Measurements from ENCODE around the gene TAP1.

TAP1 gene

DNA sequence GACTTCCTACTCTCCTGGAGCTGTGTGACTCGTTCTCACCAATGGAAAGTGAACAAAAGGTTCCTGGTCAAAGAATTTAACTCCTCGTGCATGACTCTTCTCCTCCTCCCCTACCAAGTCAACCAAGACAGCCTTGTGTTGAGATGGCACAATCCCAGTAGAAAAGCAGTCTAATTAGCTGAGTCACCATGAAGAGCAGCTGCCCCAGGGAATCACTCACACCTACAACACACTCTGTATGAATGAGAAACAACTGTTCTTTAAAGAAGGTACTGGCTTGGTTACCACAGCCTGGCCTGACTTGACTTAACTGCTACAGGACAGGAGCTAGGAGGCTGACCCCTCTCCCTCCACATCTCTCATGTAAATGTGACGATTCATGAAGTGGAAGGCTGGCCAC is 33.8 kb downstream of the TAP1 start:
- WGBS = 66% methylated on average over 3 of the region's 3 CpGs

DNA sequence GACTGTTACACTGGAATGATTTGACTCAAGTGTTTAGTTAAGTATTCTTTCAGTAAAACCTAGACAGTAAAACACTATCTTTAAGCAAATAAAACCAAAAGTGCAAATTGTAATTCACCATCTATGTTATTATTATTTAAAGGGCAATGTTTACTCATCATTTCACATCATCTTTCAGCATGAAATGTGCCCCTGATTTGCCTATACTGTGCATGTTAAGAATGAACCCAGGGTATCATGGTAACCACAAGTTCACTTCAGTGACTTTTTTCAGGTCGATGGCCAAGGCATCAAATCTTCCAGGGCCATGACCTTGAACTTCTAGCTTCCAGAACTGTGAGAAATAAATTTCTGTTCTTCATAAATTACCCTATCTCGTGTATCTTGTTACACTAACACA is 34.6 kb downstream of the TAP1 start:
- Histone ChIP-seq H2BK15ac (ENCODE audit: low read depth, poor library complexity, severe bottlenecking) (no peak overlapping the region), H3K9me3 (ENCODE audit: control insufficient read depth, low read length) (no peaks in the 10 kb centered on the region), H2AFZ (ENCODE audit: low read depth, low read length) (no peak overlapping the region), H3K36me3 (ENCODE audit: control insufficient read depth in 1 of 2, insufficient read depth in 2 of 2, low read depth in 1 of 2, low read length in 2 of 2) (no peaks in the 10 kb centered on the region), H3K18ac (ENCODE audit: low read depth in 1 of 2, low read length in 2 of 2) (no peak overlapping the region), H3K4me3 (ENCODE audit: insufficient read depth in 1 of 2, low read depth in 1 of 2, low read length in 2 of 2) (no peak overlapping the region), H3K27me3 (ENCODE audit: control insufficient read depth in 1 of 2, insufficient read depth in 1 of 2, low read length in 2 of 2) (no peaks in the 10 kb centered on the region), H4K8ac (ENCODE audit: low read length) (no peak overlapping the region), H2BK120ac (ENCODE audit: low read depth, low read length) (no peak overlapping the region), H3K4ac (ENCODE audit: low read depth in 1 of 2, low read length in 2 of 2) (no peak overlapping the region), H3K14ac (ENCODE audit: low read length in 2 of 2) (no peak overlapping the region), H3K9ac (ENCODE audit: low read length) (no peak overlapping the region), H3K23ac (ENCODE audit: low read length in 2 of 2) (no peak overlapping the region), H3K27ac (ENCODE audit: low read length, poor library complexity, severe bottlenecking) (no peak overlapping the region), H2AK5ac (ENCODE audit: low read length, severe bottlenecking) (no peak overlapping the region), H2BK12ac (ENCODE audit: low read length in 2 of 2) (no peak overlapping the region), H4K91ac (ENCODE audit: low read length) (no peak overlapping the region), H2BK5ac (ENCODE audit: low read depth, low read length, poor library complexity, severe bottlenecking) (no peak overlapping the region), H3K4me2 (ENCODE audit: low read length, poor library complexity, severe bottlenecking) (no peak overlapping the region), H3K4me1 (ENCODE audit: control insufficient read depth, insufficient read depth, low read depth, low read length) (peaks cover 5% of the 10 kb centered on the region), H3K79me1 (replicated peaks; ENCODE audit: low read length, poor library complexity, severe bottlenecking) (no peaks in the 10 kb centered on the region)
- 86% methylated on average over 1 of the region's 2 CpGs for WGBS
- no peak for DNase-seq

More for the DNA sequence above, 33.8 kb downstream of the TAP1 start:
- H4K91ac ChIP-seq (ENCODE audit: low read length) = no peak overlapping the region
- H2BK5ac ChIP-seq (ENCODE audit: low read depth, low read length, poor library complexity, severe bottlenecking) = no peak overlapping the region
- no peak overlapping the region for H3K4ac ChIP-seq (ENCODE audit: low read depth in 1 of 2, low read length in 2 of 2)
- H3K27me3 ChIP-seq (ENCODE audit: control insufficient read depth in 1 of 2, insufficient read depth in 1 of 2, low read length in 2 of 2) = no peaks in the 10 kb centered on the region
- H2BK12ac ChIP-seq (ENCODE audit: low read length in 2 of 2) = no peak overlapping the region
- no peak overlapping the region for H2AFZ ChIP-seq (ENCODE audit: low read depth, low read length)
- no peak overlapping the region for H2BK15ac ChIP-seq (ENCODE audit: low read depth, poor library complexity, severe bottlenecking)
- no peak overlapping the region for H3K27ac ChIP-seq (ENCODE audit: low read length, poor library complexity, severe bottlenecking)
- H3K14ac ChIP-seq (ENCODE audit: low read length in 2 of 2) = no peak overlapping the region
- peak overlapping the region in 1 of 2 experiments; percentile 15 for H3K18ac ChIP-seq (ENCODE audit: low read depth in 1 of 2, low read length in 2 of 2)
- no peak overlapping the region for H2AK5ac ChIP-seq (ENCODE audit: low read length, severe bottlenecking)
- no peaks in the 10 kb centered on the region for H3K36me3 ChIP-seq (ENCODE audit: control insufficient read depth in 1 of 2, insufficient read depth in 2 of 2, low read depth in 1 of 2, low read length in 2 of 2)
- DNase-seq = peak; percentile 62
- H3K79me1 ChIP-seq (replicated peaks; ENCODE audit: low read length, poor library complexity, severe bottlenecking) = no peaks in the 10 kb centered on the region
- H3K9ac ChIP-seq (ENCODE audit: low read length) = no peak overlapping the region
- no peak overlapping the region for H3K4me2 ChIP-seq (ENCODE audit: low read length, poor library complexity, severe bottlenecking)
- peaks cover 5% of the 10 kb centered on the region for H3K4me1 ChIP-seq (ENCODE audit: control insufficient read depth, insufficient read depth, low read depth, low read length)
- H4K8ac ChIP-seq (ENCODE audit: low read length) = no peak overlapping the region
- H2BK120ac ChIP-seq (ENCODE audit: low read depth, low read length) = no peak overlapping the region
- no peak overlapping the region for H3K23ac ChIP-seq (ENCODE audit: low read length in 2 of 2)
- H3K9me3 ChIP-seq (ENCODE audit: control insufficient read depth, low read length) = no peaks in the 10 kb centered on the region
- no peak overlapping the region for H3K4me3 ChIP-seq (ENCODE audit: insufficient read depth in 1 of 2, low read depth in 1 of 2, low read length in 2 of 2)

DNA sequence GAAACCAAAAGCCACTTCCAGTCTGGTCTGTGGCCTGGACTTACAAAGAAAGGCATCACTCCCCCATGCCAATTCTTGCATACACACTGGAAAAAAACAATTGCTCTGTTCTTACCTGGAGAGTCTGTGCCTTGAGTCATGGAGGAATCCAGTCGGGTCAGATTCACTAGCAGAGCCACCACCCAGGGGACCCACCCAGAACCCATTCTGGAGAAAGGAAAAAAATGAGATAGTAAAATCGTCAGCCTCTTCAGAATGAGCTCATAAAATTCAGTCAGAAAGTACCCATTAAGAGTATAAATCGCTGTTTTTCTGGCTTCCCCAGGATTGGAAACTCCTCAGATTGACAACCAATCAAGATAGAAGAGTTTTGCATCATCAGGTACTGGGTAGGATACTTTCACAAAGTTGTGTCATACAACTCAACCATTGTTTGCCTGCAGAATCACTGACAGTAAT is 36.7 kb downstream of the TAP1 start, which contains the start of gene HLA-DOB:
TSS of gene HLA-DOB (minus strand) at position 257 of the 459 bp plus-strand sequence. CDS start at position 206, 51 bp downstream.
- Histone ChIP-seq H3K36me3 (ENCODE audit: control insufficient read depth in 1 of 2, insufficient read depth in 2 of 2, low read depth in 1 of 2, low read length in 2 of 2) (no peaks in the 10 kb centered on the region), H2BK120ac (ENCODE audit: low read depth, low read length) (no peak within 1 kb of the TSS), H2AFZ (ENCODE audit: low read depth, low read length) (no peak within 1 kb of the TSS), H3K4ac (ENCODE audit: low read depth in 1 of 2, low read length in 2 of 2) (no peak within 1 kb of the TSS), H4K8ac (ENCODE audit: low read length) (no peak within 1 kb of the TSS), H3K4me1 (ENCODE audit: control insufficient read depth, insufficient read depth, low read depth, low read length) (peaks cover 5% of the 10 kb centered on the region), H3K27me3 (ENCODE audit: control insufficient read depth in 1 of 2, insufficient read depth in 1 of 2, low read length in 2 of 2) (peaks cover 16 to 17% of the 10 kb centered on the region in 2 experiments), H3K9ac (ENCODE audit: low read length) (no peak within 1 kb of the TSS), H2BK12ac (ENCODE audit: low read length in 2 of 2) (no peak within 1 kb of the TSS), H3K4me2 (ENCODE audit: low read length, poor library complexity, severe bottlenecking) (no peak within 1 kb of the TSS), H3K23ac (ENCODE audit: low read length in 2 of 2) (no peak within 1 kb of the TSS), H2AK5ac (ENCODE audit: low read length, severe bottlenecking) (no peak within 1 kb of the TSS), H2BK15ac (ENCODE audit: low read depth, poor library complexity, severe bottlenecking) (no peak within 1 kb of the TSS), H3K9me3 (ENCODE audit: control insufficient read depth, low read length) (no peaks in the 10 kb centered on the region), H3K4me3 (ENCODE audit: insufficient read depth in 1 of 2, low read depth in 1 of 2, low read length in 2 of 2) (no peak within 1 kb of the TSS), H3K27ac (ENCODE audit: low read length, poor library complexity, severe bottlenecking) (no peak within 1 kb of the TSS), H3K79me1 (replicated peaks; ENCODE audit: low read length, poor library complexity, severe bottlenecking) (no peaks in the 10 kb centered on the region), H4K91ac (ENCODE audit: low read length) (no peak within 1 kb of the TSS), H3K14ac (ENCODE audit: low read length in 2 of 2) (no peak within 1 kb of the TSS), H2BK5ac (ENCODE audit: low read depth, low read length, poor library complexity, severe bottlenecking) (no peak within 1 kb of the TSS), H3K18ac (ENCODE audit: low read depth in 1 of 2, low read length in 2 of 2) (no peak within 1 kb of the TSS)
- WGBS = 89% methylated on average over 1 of the region's 3 CpGs
- DNase-seq = peak; percentile 43

DNA sequence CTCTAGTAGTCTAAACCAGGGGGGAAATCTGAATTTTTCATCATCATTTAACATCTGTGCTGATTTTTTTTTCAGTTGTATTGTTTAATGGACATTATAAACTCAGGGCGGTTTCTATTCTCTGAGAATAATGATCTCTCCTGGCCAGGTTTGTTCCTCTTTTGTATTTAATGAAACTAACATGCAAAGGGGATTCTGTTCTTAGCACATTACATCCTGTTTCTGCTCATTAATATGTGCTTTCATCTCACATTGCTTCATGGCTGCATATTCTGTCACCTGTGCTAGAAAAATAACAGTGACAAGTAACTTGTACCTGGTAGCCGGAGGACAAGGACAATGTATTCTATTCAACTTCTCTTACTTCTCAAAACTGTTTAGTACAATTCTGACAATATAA is 37.5 kb downstream of the TAP1 start:
- no peak overlapping the region for H2BK120ac ChIP-seq (ENCODE audit: low read depth, low read length)
- H3K9ac ChIP-seq (ENCODE audit: low read length) = no peak overlapping the region
- no peak overlapping the region for H3K4me2 ChIP-seq (ENCODE audit: low read length, poor library complexity, severe bottlenecking)
- no peak overlapping the region for H4K91ac ChIP-seq (ENCODE audit: low read length)
- no peak overlapping the region for H3K14ac ChIP-seq (ENCODE audit: low read length in 2 of 2)
- no peak overlapping the region for H3K23ac ChIP-seq (ENCODE audit: low read length in 2 of 2)
- H3K4ac ChIP-seq (ENCODE audit: low read depth in 1 of 2, low read length in 2 of 2) = no peak overlapping the region
- no peaks in the 10 kb centered on the region for H3K79me1 ChIP-seq (replicated peaks; ENCODE audit: low read length, poor library complexity, severe bottlenecking)
- H3K4me3 ChIP-seq (ENCODE audit: insufficient read depth in 1 of 2, low read depth in 1 of 2, low read length in 2 of 2) = no peak overlapping the region
- H2BK12ac ChIP-seq (ENCODE audit: low read length in 2 of 2) = no peak overlapping the region
- H2BK15ac ChIP-seq (ENCODE audit: low read depth, poor library complexity, severe bottlenecking) = no peak overlapping the region
- WGBS = no CpG with 5 or more reads among the region's 2 CpGs
- no peak overlapping the region for H3K27ac ChIP-seq (ENCODE audit: low read length, poor library complexity, severe bottlenecking)
- H2AFZ ChIP-seq (ENCODE audit: low read depth, low read length) = no peak overlapping the region
- H2AK5ac ChIP-seq (ENCODE audit: low read length, severe bottlenecking) = no peak overlapping the region
- H3K27me3 ChIP-seq (ENCODE audit: control insufficient read depth in 1 of 2, insufficient read depth in 1 of 2, low read length in 2 of 2) = peaks cover 16 to 17% of the 10 kb centered on the region in 2 experiments
- no peak overlapping the region for H3K18ac ChIP-seq (ENCODE audit: low read depth in 1 of 2, low read length in 2 of 2)
- no peaks in the 10 kb centered on the region for H3K9me3 ChIP-seq (ENCODE audit: control insufficient read depth, low read length)
- H4K8ac ChIP-seq (ENCODE audit: low read length) = no peak overlapping the region
- no peaks in the 10 kb centered on the region for H3K36me3 ChIP-seq (ENCODE audit: control insufficient read depth in 1 of 2, insufficient read depth in 2 of 2, low read depth in 1 of 2, low read length in 2 of 2)
- no peak overlapping the region for H2BK5ac ChIP-seq (ENCODE audit: low read depth, low read length, poor library complexity, severe bottlenecking)
- DNase-seq = no peak
- peaks cover 5% of the 10 kb centered on the region for H3K4me1 ChIP-seq (ENCODE audit: control insufficient read depth, insufficient read depth, low read depth, low read length)

Data from mesenchymal stem cell (in vitro differentiated cells and primary cell).